GM06990 (cell line): Measurements from ENCODE around the gene HS6ST2.

ENCODE experiments used
- DNase-seq: peaks from one replicate; pipeline ENCODE4 v3.0.0-alpha.2; 2011; ENCODE audit not compliant: insufficient read length; ENCODE audit errors: extremely low read depth
- H3K27me3 ChIP-seq: replicated peaks from 2 replicates; pipeline ENCODE4 v1.6.0; 2011; ENCODE audit warnings: low read length; ENCODE audit not compliant: control insufficient read depth, insufficient read depth
- H3K36me3 ChIP-seq: 2 replicates; pipeline ENCODE4 v1.5.1; 2011; ENCODE audit warnings: low read length; ENCODE audit not compliant: control insufficient read depth, insufficient read depth
- H3K4me3 ChIP-seq: replicated peaks from 2 replicates; pipeline ENCODE4 v1.5.1; 2011; ENCODE audit warnings: low read depth, mild to moderate bottlenecking, control low read depth, low read length
- TF ChIP-seq, protein P1 (sequence below): IDR thresholded peaks from 2 replicates; pipeline ENCODE4 v1.5.1; 2011; ENCODE audit warnings: low read length, control low read depth, mild to moderate bottlenecking, inconsistent platforms; ENCODE audit not compliant: insufficient read depth, poor library complexity, severe bottlenecking

Gene HS6ST2

DNA sequence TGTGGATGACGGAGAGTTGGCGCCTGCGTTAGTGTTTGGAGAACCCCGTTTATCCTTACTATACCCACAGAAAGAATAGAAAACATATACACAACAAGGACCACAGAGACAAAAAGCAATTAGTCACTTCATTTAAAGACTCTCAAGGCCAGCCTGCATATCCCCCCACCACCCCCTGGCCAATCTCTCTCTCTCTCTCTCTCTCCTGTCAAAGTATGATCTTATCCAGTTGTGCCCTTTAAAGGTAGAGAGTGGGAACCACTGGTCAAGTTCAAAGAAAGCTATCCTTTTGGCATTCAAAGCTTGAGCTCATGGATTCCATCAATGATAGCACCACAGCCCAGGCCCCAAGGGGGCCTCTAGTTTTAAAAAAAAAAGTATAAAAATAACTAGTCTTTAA, 289.3 kb downstream of the HS6ST2 start:
- H3K4me3 ChIP-seq: no peak overlapping the region
- H3K36me3 ChIP-seq: no peaks in the 10 kb centered on the region
- TF ChIP-seq, protein P1, sequence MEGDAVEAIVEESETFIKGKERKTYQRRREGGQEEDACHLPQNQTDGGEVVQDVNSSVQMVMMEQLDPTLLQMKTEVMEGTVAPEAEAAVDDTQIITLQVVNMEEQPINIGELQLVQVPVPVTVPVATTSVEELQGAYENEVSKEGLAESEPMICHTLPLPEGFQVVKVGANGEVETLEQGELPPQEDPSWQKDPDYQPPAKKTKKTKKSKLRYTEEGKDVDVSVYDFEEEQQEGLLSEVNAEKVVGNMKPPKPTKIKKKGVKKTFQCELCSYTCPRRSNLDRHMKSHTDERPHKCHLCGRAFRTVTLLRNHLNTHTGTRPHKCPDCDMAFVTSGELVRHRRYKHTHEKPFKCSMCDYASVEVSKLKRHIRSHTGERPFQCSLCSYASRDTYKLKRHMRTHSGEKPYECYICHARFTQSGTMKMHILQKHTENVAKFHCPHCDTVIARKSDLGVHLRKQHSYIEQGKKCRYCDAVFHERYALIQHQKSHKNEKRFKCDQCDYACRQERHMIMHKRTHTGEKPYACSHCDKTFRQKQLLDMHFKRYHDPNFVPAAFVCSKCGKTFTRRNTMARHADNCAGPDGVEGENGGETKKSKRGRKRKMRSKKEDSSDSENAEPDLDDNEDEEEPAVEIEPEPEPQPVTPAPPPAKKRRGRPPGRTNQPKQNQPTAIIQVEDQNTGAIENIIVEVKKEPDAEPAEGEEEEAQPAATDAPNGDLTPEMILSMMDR: no peak
- no peaks in the 10 kb centered on the region; the same call in 1 of the 2 replicates for H3K27me3 ChIP-seq
- DNase-seq: no peak

DNA sequence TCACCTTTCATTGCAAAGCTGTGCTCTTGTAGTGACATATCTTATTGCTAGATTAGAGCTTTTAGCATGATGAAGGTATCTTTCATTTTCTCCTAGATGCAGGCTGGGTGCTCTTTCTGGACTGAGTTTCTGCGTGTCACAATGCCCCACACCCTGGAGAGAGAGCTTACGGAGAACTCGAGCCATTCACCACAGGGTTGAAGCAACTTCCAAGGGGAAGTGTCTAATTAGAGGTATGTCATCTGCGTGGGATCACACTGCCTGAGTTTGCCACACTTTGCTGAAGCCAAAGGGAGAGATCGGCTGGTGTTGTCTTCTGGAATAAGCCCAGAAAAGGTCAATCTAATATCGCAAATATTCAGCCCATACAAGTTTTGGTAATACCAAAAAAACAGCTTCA, 290.3 kb downstream of the HS6ST2 start:
- TF ChIP-seq, protein P1: no peak
- Histone ChIP-seq H3K36me3 (no peaks in the 10 kb centered on the region), H3K27me3 (no peaks in the 10 kb centered on the region; the same call in 1 of the 2 replicates), H3K4me3 (no peak overlapping the region)
- no peak for DNase-seq

DNA sequence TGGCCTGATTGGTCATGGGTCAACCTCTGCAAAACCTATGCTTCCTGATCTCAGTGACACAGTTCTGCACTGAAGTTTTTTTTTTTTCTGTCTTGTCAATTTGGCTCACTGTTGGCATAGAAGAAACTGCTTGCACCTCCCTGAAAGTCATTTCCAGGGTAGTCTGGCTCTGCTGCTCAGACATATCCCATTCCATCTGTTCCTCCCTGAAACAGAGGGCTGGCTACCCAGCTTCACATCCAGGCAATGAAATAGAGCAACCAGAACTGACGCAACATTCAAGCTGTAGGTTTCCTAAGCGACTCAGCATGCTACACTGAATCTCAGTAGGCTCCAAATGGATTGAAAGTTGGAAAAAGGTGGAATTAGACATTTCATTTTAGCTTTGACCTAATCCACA, 292.8 kb downstream of the HS6ST2 start:
- no peak for DNase-seq
- Histone ChIP-seq H3K27me3 (no peaks in the 10 kb centered on the region; the same call in 1 of the 2 replicates), H3K36me3 (no peaks in the 10 kb centered on the region), H3K4me3 (no peak overlapping the region)
- TF ChIP-seq, protein P1: no peak

DNA sequence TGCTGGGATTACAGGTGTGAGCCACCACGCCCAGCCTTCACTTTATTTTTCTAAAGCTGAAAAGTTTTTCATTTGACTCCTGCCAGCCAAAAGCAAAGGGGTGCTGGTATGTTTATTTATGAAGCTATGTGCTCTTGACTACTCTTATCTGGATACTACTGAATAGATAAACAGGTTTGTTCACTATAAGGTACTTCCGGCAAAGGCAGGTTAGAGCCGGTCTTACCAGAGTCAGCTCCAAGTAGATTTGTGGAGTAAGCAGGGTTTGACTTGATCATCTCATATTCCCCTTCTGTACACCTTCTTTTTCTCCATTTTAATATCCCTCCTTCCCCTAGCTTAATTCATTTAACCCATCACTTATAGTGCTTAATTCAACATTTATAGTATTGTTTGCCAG, 294.2 kb downstream of the HS6ST2 start:
- no peak for DNase-seq

DNA sequence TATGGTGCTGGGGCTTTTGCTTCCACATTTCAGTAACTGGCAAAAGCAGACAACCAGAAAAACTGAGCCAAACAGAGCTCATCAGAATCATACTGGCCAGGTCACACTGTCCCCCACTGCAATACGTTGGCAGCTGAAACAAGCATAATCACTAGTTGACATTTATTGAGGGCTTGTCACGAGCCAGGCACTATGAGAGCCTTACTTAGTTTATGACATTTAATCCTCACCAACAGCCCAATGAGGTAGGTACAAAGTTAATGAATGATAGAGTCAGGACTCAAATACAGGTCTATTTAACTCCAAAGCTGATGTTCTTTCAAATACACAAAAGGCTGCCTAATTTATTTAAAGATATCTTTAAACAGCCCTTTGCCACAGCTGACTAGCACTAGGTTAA, 295.6 kb downstream of the HS6ST2 start:
- no peak for DNase-seq
- TF ChIP-seq, protein P1: no peak
- H3K36me3 ChIP-seq: no peaks in the 10 kb centered on the region
- H3K4me3 ChIP-seq: no peak overlapping the region
- H3K27me3 ChIP-seq: no peaks in the 10 kb centered on the region

More for the DNA sequence above, 294.2 kb downstream of the HS6ST2 start:
- H3K27me3 ChIP-seq: no peaks in the 10 kb centered on the region; the same call in 1 of the 2 replicates
- no peak overlapping the region for H3K4me3 ChIP-seq
- H3K36me3 ChIP-seq: no peaks in the 10 kb centered on the region
- TF ChIP-seq, protein P1: no peak

DNA sequence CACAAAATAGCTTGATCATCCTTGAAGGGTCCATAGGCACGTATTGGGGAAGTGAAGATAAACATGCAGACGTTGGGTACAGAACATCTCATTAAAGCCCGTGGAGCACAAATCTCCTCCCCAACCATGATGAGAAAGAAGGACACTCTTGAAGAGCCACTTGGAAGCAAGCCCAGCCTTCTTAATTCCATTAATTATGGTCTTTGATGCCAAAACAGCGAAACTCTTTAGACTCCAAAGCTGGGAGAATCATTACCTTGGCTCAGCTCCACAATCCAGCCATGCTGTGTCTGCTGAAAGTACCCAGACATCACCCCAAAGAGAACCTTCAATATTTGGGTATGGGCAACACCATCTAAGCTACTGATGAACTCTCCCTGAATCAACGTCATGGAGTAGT, 300.6 kb downstream of the HS6ST2 start:
- no peak for DNase-seq
- H3K36me3 ChIP-seq: no peaks in the 10 kb centered on the region
- no peak overlapping the region for H3K4me3 ChIP-seq
- H3K27me3 ChIP-seq: no peaks in the 10 kb centered on the region
- TF ChIP-seq, protein P1: no peak
